ENCODE data around the gene GSDME. TPM values are rescaled to one million over a fixed set of nuclear protein-coding genes. Genes with fewer than 3 reads are reported as not detected.

GSDME gene
- total RNA-seq, 1 donor from 2014 or later, result 23.6 TPM

DNA sequence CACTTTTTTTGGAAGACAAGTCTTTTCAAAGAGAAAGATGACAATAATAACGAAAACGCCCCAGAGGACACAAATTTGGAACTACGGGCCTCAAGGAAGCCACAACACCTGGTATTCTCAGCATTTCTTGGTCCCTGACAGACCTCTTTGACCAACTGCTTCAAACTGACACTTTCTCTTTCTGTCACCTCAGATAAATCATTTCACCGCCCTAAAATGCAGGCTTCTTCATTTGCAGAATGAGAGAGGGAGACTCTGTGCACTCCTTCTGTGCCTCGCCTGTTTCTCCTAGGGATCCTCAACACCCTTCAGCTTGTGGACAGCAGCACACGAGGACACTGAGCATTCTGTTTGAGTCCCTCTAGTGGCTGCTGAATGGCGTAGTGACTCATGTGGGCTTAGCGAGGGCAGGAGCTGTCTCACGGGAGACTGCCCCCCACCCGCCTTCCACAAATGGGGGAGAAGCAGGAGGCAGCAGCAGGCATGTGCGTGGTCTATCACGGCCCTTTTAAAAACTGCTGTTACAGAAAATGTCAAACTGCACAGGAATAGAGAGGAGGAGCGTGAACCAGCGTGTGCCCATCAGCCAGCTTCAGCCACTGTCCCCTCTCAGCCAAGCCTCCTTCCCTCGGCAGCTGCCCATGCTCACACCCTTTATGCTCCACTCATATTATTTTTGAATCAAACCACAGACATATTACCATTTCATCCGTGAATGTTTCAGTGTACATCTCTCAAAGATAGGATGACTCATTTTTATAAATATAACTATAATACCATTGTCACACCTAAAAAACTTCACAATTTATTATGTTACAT lies 41.4 kb downstream of the GSDME start:
- DNase-seq (ENCODE audit: low spot score), result no peak
- TF ChIP-seq, protein P1, sequence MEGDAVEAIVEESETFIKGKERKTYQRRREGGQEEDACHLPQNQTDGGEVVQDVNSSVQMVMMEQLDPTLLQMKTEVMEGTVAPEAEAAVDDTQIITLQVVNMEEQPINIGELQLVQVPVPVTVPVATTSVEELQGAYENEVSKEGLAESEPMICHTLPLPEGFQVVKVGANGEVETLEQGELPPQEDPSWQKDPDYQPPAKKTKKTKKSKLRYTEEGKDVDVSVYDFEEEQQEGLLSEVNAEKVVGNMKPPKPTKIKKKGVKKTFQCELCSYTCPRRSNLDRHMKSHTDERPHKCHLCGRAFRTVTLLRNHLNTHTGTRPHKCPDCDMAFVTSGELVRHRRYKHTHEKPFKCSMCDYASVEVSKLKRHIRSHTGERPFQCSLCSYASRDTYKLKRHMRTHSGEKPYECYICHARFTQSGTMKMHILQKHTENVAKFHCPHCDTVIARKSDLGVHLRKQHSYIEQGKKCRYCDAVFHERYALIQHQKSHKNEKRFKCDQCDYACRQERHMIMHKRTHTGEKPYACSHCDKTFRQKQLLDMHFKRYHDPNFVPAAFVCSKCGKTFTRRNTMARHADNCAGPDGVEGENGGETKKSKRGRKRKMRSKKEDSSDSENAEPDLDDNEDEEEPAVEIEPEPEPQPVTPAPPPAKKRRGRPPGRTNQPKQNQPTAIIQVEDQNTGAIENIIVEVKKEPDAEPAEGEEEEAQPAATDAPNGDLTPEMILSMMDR (IDR thresholded peaks at IDR 0.05), result peak; percentile 77
- Mint-ChIP-seq H3K4me3 (ENCODE audit: unreplicated experiment) (no peak overlapping the region), H3K9me3 (ENCODE audit: low read depth) (no peaks in the 10 kb centered on the region), H3K27me3 (ENCODE audit: low read depth) (no peaks in the 10 kb centered on the region), H3K27ac (ENCODE audit: unreplicated experiment) (peak overlapping the region; percentile 2), H3K4me1 (ENCODE audit: low read depth) (peaks cover 13% of the 10 kb centered on the region), H3K36me3 (ENCODE audit: low read depth) (peaks cover 5% of the 10 kb centered on the region)

DNA sequence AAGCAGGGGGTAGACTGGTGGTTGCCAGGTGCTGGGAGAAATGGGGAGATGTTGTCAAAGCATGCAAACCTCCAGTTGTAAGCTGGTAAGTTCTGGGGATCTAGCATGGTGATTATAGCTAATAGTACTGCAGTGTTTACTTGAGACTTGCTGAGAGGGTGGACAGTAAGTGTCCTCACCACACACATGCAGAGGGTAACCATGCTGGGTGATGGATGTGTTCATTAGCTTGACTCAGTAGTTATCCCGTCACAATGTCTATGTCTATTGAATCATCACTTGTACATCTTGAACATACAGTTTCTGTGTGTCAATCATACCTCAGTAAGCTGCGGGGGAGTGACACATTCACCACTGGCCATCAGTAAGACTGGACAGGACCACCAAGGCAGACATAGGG lies 42.1 kb downstream of the GSDME start:
- H3K4me3 Mint-ChIP-seq (ENCODE audit: unreplicated experiment), result no peak overlapping the region
- TF ChIP-seq, protein P1 (IDR thresholded peaks at IDR 0.05), result no peak
- no peak for DNase-seq (ENCODE audit: low spot score)
- peaks cover 5% of the 10 kb centered on the region for H3K36me3 Mint-ChIP-seq (ENCODE audit: low read depth)
- H3K27ac Mint-ChIP-seq (ENCODE audit: unreplicated experiment), result no peak overlapping the region
- H3K27me3 Mint-ChIP-seq (ENCODE audit: low read depth), result no peaks in the 10 kb centered on the region
- H3K9me3 Mint-ChIP-seq (ENCODE audit: low read depth), result no peaks in the 10 kb centered on the region
- peaks cover 13% of the 10 kb centered on the region for H3K4me1 Mint-ChIP-seq (ENCODE audit: low read depth)

DNA sequence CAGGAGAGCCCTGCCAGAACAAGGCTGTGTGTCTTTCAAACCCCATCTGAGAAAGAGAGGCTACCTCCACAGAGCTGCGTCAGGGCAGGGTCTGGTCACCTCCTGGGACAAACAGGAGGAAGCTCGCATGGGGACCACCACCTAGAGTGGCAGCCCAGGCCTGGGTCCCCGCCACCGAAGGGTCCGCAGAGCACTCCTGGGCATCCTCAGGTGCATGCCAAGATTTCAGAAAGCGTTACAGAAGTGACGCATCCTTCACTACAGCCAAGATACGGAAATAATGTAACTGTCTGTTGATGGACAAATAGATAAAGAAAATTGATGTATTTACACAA lies 42.6 kb downstream of the GSDME start:
- Mint-ChIP-seq H3K9me3 (ENCODE audit: low read depth) (no peaks in the 10 kb centered on the region), H3K36me3 (ENCODE audit: low read depth) (peaks cover 9% of the 10 kb centered on the region), H3K27me3 (ENCODE audit: low read depth) (no peaks in the 10 kb centered on the region), H3K27ac (ENCODE audit: unreplicated experiment) (no peak overlapping the region), H3K4me3 (ENCODE audit: unreplicated experiment) (no peak overlapping the region), H3K4me1 (ENCODE audit: low read depth) (peaks cover 13% of the 10 kb centered on the region)
- TF ChIP-seq, protein P1 (IDR thresholded peaks at IDR 0.05), result no peak
- DNase-seq (ENCODE audit: low spot score), result no peak

DNA sequence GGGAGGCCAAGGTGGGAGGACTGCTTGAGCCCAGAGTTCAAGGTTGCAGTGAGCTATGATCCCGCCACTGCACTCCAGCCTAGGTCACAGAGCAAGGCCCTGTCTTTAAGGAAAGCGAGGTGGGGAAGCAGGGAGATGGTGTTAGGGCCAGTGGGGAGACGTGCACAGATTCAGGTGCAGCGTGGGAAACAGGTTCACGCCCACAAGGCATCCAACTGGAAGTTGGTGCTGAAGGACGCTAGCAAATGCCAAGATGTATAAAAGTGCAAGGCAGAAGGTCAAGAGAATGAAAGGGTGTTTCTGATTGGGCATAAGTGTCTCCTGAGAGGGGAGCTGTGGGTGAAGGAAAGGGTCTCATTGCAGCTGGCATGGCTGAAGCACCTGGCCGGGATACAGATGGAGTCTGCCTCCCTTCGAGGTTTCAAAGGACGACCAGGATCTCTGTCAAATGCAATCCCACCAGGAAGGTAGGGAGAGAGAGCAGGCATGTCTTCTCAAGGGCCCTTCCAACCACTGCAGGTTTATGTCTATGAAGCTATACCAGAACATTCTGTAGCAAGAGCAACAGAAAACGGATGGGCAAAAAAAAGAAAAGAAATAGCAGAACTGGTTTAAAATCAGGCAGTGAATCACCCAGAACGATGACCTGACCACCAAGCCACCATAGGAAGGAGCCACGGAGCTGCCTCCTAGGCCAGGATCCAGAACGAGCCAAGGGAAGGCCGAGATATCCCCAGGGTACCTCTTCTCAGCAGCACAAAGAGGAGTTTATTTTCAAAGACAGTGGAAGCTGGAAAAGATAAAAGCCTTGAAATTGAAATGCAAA lies 43.2 kb downstream of the GSDME start:
- H3K27me3 Mint-ChIP-seq (ENCODE audit: low read depth), result no peaks in the 10 kb centered on the region
- H3K4me1 Mint-ChIP-seq (ENCODE audit: low read depth), result peaks cover 13% of the 10 kb centered on the region
- no peak overlapping the region for H3K27ac Mint-ChIP-seq (ENCODE audit: unreplicated experiment)
- H3K9me3 Mint-ChIP-seq (ENCODE audit: low read depth), result no peaks in the 10 kb centered on the region
- no peak overlapping the region for H3K4me3 Mint-ChIP-seq (ENCODE audit: unreplicated experiment)
- H3K36me3 Mint-ChIP-seq (ENCODE audit: low read depth), result peaks cover 10% of the 10 kb centered on the region
- no peak for DNase-seq (ENCODE audit: low spot score)
- TF ChIP-seq, protein P1 (IDR thresholded peaks at IDR 0.05), result no peak

DNA sequence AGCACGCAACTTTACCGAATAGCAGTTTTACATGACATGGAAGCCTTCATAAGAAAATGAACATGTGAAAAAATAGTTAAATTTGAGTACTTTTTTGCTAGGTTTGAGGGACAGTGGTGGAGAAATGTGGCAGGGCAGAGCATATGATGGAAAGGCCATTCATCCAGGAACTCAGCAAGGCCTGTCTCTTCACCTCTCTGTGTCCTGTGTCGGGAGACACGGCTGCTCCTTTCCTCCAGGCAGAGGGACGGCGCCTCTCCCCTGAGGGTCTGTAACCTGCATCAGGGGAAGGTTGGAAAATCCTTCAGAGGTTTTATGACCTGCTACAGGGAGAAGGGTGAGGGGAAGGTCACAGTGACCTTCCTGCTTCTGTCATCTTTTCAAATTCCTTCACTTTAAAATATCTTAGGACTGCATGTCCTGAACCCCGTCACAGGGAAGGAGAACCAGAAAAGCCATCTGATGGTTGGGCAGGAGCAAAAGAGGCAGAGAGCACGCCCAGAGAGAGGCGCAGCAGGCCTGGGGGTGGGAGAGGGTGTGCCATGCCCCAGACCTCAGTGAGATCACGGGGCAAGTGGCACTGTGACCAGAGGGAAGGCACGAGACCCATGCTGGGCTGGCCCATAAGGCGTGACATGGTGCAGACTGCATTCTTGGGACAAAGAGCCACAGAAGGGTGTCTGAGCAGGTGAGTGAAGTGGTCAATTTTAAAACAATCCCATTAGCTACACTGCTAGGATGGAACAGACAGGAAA lies 44.0 kb downstream of the GSDME start:
- H3K9me3 Mint-ChIP-seq (ENCODE audit: low read depth), result no peaks in the 10 kb centered on the region
- H3K4me1 Mint-ChIP-seq (ENCODE audit: low read depth), result peaks cover 14% of the 10 kb centered on the region
- H3K27me3 Mint-ChIP-seq (ENCODE audit: low read depth), result no peaks in the 10 kb centered on the region
- peaks cover 11% of the 10 kb centered on the region for H3K36me3 Mint-ChIP-seq (ENCODE audit: low read depth)
- H3K4me3 Mint-ChIP-seq (ENCODE audit: unreplicated experiment), result no peak overlapping the region
- DNase-seq (ENCODE audit: low spot score), result no peak
- H3K27ac Mint-ChIP-seq (ENCODE audit: unreplicated experiment), result no peak overlapping the region
- TF ChIP-seq, protein P1 (IDR thresholded peaks at IDR 0.05), result no peak
